ENCODE data around the gene IL34.
A peak's percentile ranks its signal among the peaks of the same experiment; 100 is the strongest.

Gene IL34

DNA sequence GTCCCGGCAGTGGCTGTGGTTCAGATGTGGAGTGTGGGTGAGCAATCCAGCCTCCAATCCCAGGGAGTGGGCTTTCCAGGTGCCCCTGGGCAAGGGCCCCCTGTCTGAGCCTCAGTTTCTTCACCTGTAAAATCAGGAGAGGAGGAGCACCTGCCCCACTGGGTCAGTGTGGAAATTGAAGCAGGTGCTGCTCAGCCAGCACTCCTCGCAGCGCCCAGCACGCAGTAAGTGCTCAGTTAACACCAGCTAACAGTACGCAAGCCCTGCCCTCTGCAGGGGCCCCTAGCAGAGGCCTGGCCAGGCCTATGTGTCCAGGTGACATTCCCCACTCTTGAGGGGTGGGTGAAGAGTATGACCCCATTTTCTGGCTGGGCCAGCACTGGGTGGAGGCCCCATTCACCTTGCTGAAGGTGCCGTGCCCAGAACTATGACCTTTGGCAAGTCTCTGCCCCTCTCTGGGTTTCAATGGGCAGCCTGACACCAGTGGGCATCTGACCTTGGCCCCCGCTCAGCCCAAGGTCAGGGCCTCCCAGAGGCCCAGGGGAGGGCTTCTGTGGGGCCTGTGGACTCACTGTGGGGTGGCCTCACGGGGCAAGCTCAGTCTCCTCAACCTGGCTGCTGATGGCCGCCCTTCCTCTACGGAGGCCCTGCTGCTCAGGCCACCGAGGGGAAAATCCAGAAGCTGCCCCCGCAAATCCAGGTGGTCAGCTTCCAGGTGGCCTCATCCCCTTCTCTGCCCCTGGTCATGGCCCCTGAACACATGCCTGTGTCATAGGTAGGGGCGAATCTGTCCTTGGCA is 37.0 kb downstream of the IL34 start:
- H3K4me3 Mint-ChIP-seq: no peak overlapping the region
- H3K36me3 Mint-ChIP-seq: peaks cover 0 to 6% of the 10 kb centered on the region in 2 donors

DNA sequence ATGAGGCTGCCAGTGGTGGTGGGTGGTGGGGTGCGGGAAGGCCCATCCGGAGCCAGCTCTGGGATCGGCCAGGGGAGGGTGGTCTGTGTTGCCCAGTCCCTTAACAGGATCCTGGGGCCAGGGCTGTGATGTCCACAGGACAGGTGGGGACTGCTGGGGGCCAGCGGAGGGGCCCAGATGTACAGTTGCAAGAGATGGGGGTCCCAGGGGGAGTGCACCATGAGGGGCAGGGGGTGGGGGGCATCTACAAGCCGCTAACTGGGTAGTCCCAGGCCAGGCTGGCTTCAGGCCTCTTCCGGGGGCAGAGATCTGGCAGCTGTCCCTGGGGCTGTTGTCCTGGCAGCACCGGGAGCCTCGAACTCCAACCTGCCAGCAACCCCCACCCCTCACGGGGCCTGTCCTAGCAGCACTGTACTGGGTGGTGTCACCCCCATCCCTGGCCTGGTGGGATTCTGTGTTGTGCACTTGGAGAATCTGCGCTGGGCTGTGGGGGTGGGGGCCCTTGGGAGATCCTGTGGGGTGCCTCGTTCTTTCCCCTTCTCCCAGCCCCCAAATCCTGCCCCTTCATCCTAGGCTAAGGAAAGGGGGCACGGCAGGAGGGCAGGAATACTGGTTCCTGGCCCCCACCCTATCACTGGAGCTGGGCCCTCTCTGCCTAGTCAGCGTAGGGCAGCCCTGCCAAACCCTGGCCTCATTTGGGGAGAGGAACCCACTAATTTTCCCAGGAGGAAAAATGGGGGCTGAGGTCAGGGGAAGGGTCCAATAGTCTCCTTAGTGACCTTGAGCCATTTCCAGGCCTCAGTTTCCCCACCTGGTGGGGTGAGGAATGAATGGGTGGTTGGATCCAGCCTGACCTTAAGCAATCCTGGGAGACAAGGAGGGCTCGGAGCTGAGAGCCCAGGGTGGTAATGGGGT is 38.0 kb downstream of the IL34 start:
- Mint-ChIP-seq H3K4me1 (peaks cover 5 to 7% of the 10 kb centered on the region in 2 donors), H3K4me3 (peak overlapping the region in 1 of 2 donors; percentile 61), H3K27ac (no peak overlapping the region), H3K9me3 (no peaks in the 10 kb centered on the region), H3K27me3 (peaks cover 11 to 22% of the 10 kb centered on the region in 2 donors), H3K36me3 (peaks cover 0 to 14% of the 10 kb centered on the region in 2 donors)
- ATAC-seq (replicated peaks) (no peak), DNase-seq (no peak)

More for the DNA sequence above, 37.0 kb downstream of the IL34 start:
- ATAC-seq (replicated peaks) (no peak), DNase-seq (no peak)
- Mint-ChIP-seq H3K9me3 (no peaks in the 10 kb centered on the region), H3K27me3 (peaks cover 11 to 22% of the 10 kb centered on the region in 2 donors), H3K27ac (no peak overlapping the region), H3K4me1 (peaks cover 5 to 7% of the 10 kb centered on the region in 2 donors)

GRCh38 chr16:70685061-70685937 is 38.9 kb downstream of the IL34 start:
- DNase-seq (no peak), ATAC-seq (replicated peaks) (peak; percentile 56 to 63)
- Mint-ChIP-seq H3K9me3 (no peaks in the 10 kb centered on the region), H3K4me3 (peak overlapping the region; percentile 61 to 62), H3K27ac (no peak overlapping the region), H3K4me1 (peaks cover 5 to 7% of the 10 kb centered on the region in 2 donors), H3K27me3 (peaks cover 11 to 22% of the 10 kb centered on the region in 2 donors), H3K36me3 (peaks cover 0 to 14% of the 10 kb centered on the region in 2 donors)

DNA sequence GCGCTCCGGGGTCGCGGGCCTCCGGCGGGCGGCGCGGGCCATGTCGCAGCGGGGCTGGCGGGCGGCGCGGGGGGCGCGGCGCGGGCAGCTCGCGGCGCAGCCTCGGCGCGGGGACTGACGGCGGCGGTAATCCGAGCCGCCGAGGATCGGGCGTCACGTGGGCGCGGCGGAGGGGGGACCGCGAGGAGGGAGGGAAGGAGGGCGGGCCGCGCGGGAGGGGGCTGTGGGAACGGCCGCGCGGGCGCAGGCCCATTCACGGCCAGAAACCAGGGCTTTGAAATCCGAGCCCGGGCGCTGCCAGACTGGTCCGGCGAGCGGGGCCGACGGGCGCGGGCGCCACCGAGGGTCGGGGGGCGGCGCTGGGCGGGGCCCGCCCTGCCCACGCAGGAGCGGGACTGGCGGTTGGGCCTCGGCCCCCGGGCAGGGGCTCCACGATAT is 39.6 kb downstream of the IL34 start, which contains the start of gene MTSS2:
Gene MTSS2 (minus strand): TSS at position 116 of the 438 bp plus-strand sequence. CDS start 262 bp downstream, outside the sequence.
- Mint-ChIP-seq H3K4me1 (peaks cover 7% of the 10 kb centered on the region in 2 donors), H3K4me3 (peak within 1 kb of the TSS; percentile 61 to 62), H3K27ac (peak within 1 kb of the TSS; percentile 65), H3K9me3 (no peaks in the 10 kb centered on the region), H3K36me3 (peaks cover 0 to 17% of the 10 kb centered on the region in 2 donors), H3K27me3 (peaks cover 11 to 22% of the 10 kb centered on the region in 2 donors)
- ATAC-seq (replicated peaks): peak; percentile 29 to 35
- DNase-seq: no peak

DNA sequence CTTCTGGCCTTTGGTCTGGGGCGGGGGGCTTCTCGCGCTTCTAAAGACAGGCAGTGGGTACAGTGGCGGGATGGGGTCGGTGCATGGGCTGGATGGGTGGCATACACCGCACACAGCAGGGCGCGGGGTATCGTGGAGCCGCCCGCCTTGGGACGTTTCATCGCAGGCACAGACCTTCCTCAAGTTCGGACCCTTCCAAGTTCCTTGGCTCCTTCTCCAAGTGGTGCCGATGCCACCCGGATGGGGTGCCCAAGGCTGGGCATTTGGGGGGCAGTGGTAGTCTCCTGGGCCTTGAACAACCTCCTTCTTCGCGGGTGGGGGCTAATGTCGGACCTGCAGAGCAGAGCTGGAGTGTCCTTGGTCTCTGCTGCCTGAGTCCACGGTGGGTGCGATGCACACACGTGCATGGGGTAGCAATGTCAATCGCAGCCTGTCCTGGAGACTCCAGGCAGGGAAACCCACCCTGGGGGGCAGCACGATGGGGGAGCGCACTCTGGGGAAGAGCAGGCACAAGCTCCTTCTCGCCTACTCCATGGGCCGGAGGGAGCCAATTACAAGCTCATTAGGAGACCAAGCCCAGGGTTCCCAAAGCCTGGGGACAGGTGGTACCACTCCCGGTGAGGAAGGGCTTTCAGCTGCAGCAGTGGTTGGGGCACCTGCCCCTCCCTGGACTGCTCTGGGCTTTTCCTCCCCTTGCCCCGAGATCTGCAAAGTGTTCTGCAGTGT is 40.2 kb downstream of the IL34 start:
- Mint-ChIP-seq H3K9me3 (no peaks in the 10 kb centered on the region), H3K36me3 (peaks cover 0 to 19% of the 10 kb centered on the region in 2 donors), H3K27me3 (peaks cover 11 to 22% of the 10 kb centered on the region in 2 donors), H3K4me1 (peaks cover 7% of the 10 kb centered on the region in 2 donors), H3K4me3 (peak overlapping the region; percentile 28 to 46), H3K27ac (peak overlapping the region; percentile 65)
- ATAC-seq (replicated peaks): peak; percentile 12 to 16
- DNase-seq: no peak

DNA sequence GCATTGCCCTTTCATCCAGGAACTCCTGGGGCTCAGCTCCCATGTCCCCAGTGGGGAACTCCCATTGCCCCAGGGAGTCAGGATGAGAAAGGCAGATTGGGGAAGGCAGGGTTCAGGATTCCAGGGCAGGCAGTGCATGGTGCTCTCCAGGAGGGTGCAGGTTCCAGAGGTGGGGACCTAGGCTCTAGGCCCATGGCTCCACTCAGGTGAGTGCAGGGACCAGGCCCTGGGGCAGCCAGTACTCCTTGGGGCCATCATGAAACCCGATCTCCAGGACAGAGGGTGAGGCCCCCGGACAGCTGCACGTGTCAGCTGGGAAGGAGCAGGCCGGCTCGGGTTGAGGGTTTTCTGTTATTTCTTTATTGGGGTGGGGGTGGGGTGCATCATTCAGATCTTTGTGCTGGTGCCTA is 40.7 kb downstream of the IL34 start:
- Mint-ChIP-seq H3K9me3 (no peaks in the 10 kb centered on the region), H3K36me3 (peaks cover 0 to 19% of the 10 kb centered on the region in 2 donors), H3K27ac (peak overlapping the region; percentile 47), H3K4me1 (peaks cover 7% of the 10 kb centered on the region in 2 donors), H3K27me3 (peaks cover 11 to 22% of the 10 kb centered on the region in 2 donors), H3K4me3 (peak overlapping the region in 1 of 2 donors; percentile 14)
- ATAC-seq (replicated peaks): no peak
- no peak for DNase-seq

DNA sequence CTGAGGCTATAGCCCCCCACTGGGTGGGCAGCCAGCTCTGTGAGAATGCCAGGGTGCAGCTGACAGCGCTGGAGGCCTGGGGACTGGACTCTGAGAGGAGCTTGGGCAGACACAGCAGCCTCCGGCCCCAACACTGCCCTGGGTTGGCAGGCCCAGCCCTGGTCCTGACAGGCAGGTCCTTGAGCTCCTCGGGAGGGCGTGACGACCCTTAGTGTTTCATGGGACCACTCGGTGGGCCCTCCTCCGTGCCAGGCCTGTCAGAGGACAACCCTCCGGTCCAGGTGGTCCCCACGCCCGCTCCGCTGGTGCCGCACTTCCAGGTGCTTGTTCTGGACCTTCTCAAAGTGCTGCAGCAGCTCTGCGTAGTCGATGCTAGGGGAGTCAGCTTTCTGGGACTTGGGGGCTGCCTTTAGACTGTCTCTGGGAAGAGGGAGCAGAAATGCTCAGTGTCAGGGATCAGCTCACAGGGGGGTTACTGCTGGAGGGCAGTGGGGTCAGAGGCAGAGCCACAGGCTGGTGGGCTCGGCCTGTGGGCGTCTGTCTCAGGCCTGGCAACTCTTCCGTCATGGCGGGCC is 41.4 kb downstream of the IL34 start:
- ATAC-seq (replicated peaks): no peak
- Mint-ChIP-seq H3K27ac (no peak overlapping the region), H3K27me3 (peaks cover 11 to 22% of the 10 kb centered on the region in 2 donors), H3K4me3 (no peak overlapping the region), H3K4me1 (peaks cover 7% of the 10 kb centered on the region in 2 donors), H3K9me3 (no peaks in the 10 kb centered on the region), H3K36me3 (peaks cover 0 to 19% of the 10 kb centered on the region in 2 donors)
- no peak for DNase-seq

DNA sequence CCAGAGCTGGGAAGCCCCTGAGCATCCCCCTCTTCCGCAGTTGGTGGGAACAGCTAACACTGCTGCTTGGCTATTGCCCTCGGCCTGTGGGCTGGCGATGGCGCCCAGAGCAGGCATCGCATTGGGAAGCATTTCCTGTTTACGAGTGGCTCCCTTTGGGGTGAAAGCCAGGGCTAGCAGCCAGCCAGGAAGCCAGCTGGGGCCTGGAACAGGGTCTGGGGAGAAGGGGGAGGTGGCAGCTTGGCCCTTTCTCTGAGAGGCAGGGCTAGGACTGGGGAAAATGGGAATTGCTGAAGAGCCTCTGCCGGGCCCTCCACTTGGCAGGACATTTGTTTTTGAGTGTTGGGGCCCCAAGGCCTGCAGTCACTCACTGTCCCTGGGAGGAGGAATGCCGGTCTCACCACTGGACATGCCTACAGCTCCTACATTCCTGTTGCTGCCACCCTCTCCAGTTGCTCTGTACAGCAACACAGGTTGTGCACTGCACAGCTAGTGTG is 41.9 kb downstream of the IL34 start:
- Mint-ChIP-seq H3K4me1 (peaks cover 7% of the 10 kb centered on the region in 2 donors), H3K9me3 (no peaks in the 10 kb centered on the region), H3K27ac (no peak overlapping the region), H3K27me3 (peaks cover 11 to 22% of the 10 kb centered on the region in 2 donors), H3K36me3 (peaks cover 3 to 23% of the 10 kb centered on the region in 2 donors), H3K4me3 (no peak overlapping the region)
- DNase-seq (no peak), ATAC-seq (replicated peaks) (no peak)

DNA sequence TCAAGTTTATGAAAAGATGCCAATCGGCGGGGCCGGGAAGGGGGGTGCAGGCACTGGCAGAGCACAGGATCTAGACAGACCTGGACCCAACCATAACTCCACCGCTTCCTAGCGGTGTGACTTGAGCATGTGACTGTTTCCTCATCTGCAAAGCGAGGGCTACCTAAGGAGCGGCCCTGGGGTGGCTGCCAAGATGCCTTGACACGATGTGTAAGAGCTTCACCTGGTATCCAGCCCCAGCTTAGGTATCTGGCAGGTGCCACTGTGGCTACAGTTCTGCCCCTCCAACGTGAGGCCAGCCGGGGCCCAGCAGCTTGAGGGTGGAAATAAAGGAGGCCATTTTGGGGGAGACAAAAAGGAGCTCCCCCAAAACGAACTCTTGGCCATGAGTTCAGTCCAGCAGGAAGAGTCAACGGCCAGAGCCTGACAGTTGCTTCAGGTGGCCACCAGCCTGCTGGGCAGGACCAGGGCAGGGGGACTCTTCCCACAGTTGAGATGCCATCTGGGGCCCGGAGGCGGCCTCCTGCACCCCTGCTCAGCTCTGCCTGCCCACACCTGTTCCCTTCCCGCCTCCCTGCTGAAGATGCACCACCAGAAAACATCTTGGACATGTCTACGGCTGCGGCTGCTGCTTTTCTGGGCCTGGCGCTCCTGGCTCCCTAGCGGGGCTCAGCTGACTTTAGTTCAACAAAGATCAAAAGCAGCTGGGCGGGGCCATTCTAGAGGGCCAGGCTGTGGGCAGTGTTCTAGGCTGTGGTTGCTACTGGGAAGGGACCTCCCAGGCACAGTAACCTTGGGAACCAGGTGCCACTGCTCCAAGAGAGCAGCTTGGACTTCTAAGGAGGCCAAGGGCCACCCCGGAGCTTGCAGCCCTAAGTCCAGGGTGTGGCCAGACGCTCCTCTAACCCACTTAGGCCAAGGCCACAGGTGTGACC is 42.9 kb downstream of the IL34 start:
- ATAC-seq (replicated peaks) (no peak), DNase-seq (no peak)
- Mint-ChIP-seq H3K27ac (no peak overlapping the region), H3K27me3 (peaks cover 5 to 17% of the 10 kb centered on the region in 2 donors), H3K9me3 (no peaks in the 10 kb centered on the region), H3K4me1 (peaks cover 7% of the 10 kb centered on the region in 2 donors), H3K4me3 (no peak overlapping the region), H3K36me3 (peaks cover 3 to 23% of the 10 kb centered on the region in 2 donors)

GRCh38 chr16:70689970-70690891 is 43.9 kb downstream of the IL34 start:
- Mint-ChIP-seq H3K36me3 (peaks cover 4 to 24% of the 10 kb centered on the region in 2 donors), H3K4me1 (peaks cover 2 to 7% of the 10 kb centered on the region in 2 donors), H3K27ac (no peak overlapping the region), H3K4me3 (no peak overlapping the region), H3K27me3 (peaks cover 5 to 7% of the 10 kb centered on the region in 2 donors), H3K9me3 (no peaks in the 10 kb centered on the region)
- ATAC-seq (replicated peaks): no peak
- DNase-seq: no peak
